ENCODE results near the gene GPA33. TPM values are rescaled to one million over a fixed set of nuclear protein-coding genes. Genes with fewer than 3 reads are reported as not detected.

Gene GPA33
- total RNA-seq, 1 experiment from 2014 or later = not detected

DNA sequence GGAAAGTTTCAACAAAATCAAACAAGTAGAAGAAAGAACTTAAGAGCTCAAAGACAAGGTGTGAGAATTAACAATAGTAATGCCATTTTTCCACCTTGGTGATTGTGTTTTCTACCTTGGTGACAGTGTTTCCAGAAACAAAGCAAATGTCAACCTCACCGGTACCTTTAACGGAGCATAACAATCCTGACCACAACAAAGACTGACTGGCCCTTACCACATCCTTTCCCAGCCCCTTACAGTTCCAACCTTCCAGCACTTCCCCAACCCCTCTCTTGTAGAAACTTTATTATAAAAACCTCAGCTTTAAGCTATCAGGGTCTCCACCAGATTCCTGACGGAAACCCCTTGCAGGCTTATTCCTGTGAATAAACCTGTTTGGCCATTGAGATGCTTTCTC lies 20.4 kb upstream of the GPA33 start:
- TF ChIP-seq, protein P1, sequence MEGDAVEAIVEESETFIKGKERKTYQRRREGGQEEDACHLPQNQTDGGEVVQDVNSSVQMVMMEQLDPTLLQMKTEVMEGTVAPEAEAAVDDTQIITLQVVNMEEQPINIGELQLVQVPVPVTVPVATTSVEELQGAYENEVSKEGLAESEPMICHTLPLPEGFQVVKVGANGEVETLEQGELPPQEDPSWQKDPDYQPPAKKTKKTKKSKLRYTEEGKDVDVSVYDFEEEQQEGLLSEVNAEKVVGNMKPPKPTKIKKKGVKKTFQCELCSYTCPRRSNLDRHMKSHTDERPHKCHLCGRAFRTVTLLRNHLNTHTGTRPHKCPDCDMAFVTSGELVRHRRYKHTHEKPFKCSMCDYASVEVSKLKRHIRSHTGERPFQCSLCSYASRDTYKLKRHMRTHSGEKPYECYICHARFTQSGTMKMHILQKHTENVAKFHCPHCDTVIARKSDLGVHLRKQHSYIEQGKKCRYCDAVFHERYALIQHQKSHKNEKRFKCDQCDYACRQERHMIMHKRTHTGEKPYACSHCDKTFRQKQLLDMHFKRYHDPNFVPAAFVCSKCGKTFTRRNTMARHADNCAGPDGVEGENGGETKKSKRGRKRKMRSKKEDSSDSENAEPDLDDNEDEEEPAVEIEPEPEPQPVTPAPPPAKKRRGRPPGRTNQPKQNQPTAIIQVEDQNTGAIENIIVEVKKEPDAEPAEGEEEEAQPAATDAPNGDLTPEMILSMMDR (conservative IDR thresholded peaks at IDR 0.05) = no peak
- Histone ChIP-seq H3K14ac (ENCODE audit: insufficient read depth, low read length) (no peak overlapping the region), H3K4me1 (ENCODE audit: insufficient read depth, low read length) (0 out of 2 replicates have a peak, but pooled peaks cover 3% of the 10 kb centered on the region), H4K20me1 (ENCODE audit: control insufficient read depth, insufficient read depth, insufficient read length) (no peaks in the 10 kb centered on the region), H2BK12ac (ENCODE audit: insufficient read length, low read depth, low read length) (no peak overlapping the region), H4K8ac (replicated peaks; ENCODE audit: insufficient read length, low read depth, low read length) (no peak overlapping the region), H3K23ac (ENCODE audit: insufficient read length, low read depth, low read length) (no peak overlapping the region), H3K9me3 (ENCODE audit: control insufficient read depth, low read depth, low read length) (no peaks in the 10 kb centered on the region), H4K91ac (ENCODE audit: insufficient read length, low read depth, low read length) (no peak overlapping the region), H4K5ac (ENCODE audit: insufficient read length, low read depth, low read length) (no peak overlapping the region), H2BK5ac (ENCODE audit: insufficient read length, low read length) (no peak overlapping the region), H2BK120ac (ENCODE audit: low read depth, low read length, poor library complexity, severe bottlenecking) (no peak overlapping the region), H3K4me2 (ENCODE audit: insufficient read depth, insufficient read length, low read length) (no peak overlapping the region), H2BK20ac (ENCODE audit: low read depth, low read length, poor library complexity, severe bottlenecking) (no peak overlapping the region), H3K56ac (ENCODE audit: insufficient read length, low read depth, low read length) (no peak overlapping the region), H3K79me1 (ENCODE audit: insufficient read depth, low read depth, low read length, poor library complexity, severe bottlenecking) (no peaks in the 10 kb centered on the region), H3K27me3 (ENCODE audit: insufficient read depth, low read length) (no peaks in the 10 kb centered on the region), H3K18ac (ENCODE audit: insufficient read length, low read depth, low read length) (no peak overlapping the region), H3K79me2 (ENCODE audit: insufficient read depth, low read length) (no peaks in the 10 kb centered on the region), H3K27ac (ENCODE audit: insufficient read length, low read depth, low read length) (no peak overlapping the region), H3K23me2 (ENCODE audit: insufficient read length, low read depth, low read length, poor library complexity, severe bottlenecking) (no peaks in the 10 kb centered on the region), H2AFZ (ENCODE audit: low read length) (no peak overlapping the region), H2BK15ac (ENCODE audit: low read depth, low read length) (no peak overlapping the region), H3T11ph (ENCODE audit: low read length) (no peak overlapping the region), H3K9ac (ENCODE audit: extremely low read depth, insufficient read length, low read length) (no peak overlapping the region), H2AK5ac (ENCODE audit: insufficient read length, low read length) (no peak overlapping the region), H3K4ac (ENCODE audit: low read depth, low read length) (no peak overlapping the region)
- Mint-ChIP-seq H3K9me3 (no peaks in the 10 kb centered on the region; a peak in 2 of 5 replicates), H3K27ac (no peak overlapping the region), H3K4me3 (no peak overlapping the region), H3K27me3 (ENCODE audit: low read depth) (peaks cover 2% of the 10 kb centered on the region; the same call in 1 of the 2 replicates), H3K4me1 (peaks cover 25 to 28% of the 10 kb centered on the region in 2 experiments), H3K36me3 (ENCODE audit: insufficient read depth in 1 of 3, low read depth in 3 of 3) (peaks cover 0 to 3% (median 0%) of the 10 kb centered on the region in 3 experiments; a peak in 1 of 7 replicates)
- no CpG with 5 or more reads among the region's 3 CpGs for WGBS (ENCODE audit: extremely low coverage, insufficient read length, low lambda C conversion rate)
- DNase-seq = no peak
